IPS DF 6.9 (cell line): Measurements from ENCODE around the gene ALOX5.
"Not testable (repeated sequence)": the region's sequence is repeated elsewhere in the genome, so short reads cannot be mapped to it uniquely, and the experiment has no call there.

ENCODE experiments used
- DNase-seq: peaks from one replicate; pipeline ENCODE4 v3.0.0-alpha.2; 2013; ENCODE audit warnings: low read depth, low spot score
- H3K27ac ChIP-seq: one replicate; pipeline ENCODE4 v1.5.1; 2013; ENCODE audit warnings: low read length, control low read depth
- H3K27me3 ChIP-seq: 2 replicates; pipeline ENCODE4 v1.6.1; 2013; ENCODE audit warnings: mild to moderate bottlenecking, low read length; ENCODE audit not compliant: control insufficient read depth, insufficient read depth
- H3K36me3 ChIP-seq: 2 replicates; pipeline ENCODE4 v1.6.1; 2013; ENCODE audit warnings: low read length; ENCODE audit not compliant: control insufficient read depth, insufficient read depth
- H3K4me1 ChIP-seq: 2 replicates; pipeline ENCODE4 v1.6.1; 2013; ENCODE audit warnings: low read length; ENCODE audit not compliant: control insufficient read depth, insufficient read depth
- H3K4me3 ChIP-seq: 2 replicates; pipeline ENCODE4 v1.5.1; 2013; ENCODE audit warnings: mild to moderate bottlenecking, low read length
- H3K9me3 ChIP-seq: 2 replicates; pipeline ENCODE4 v1.6.1; 2013; ENCODE audit warnings: low read length, inconsistent platforms; ENCODE audit not compliant: control insufficient read depth, insufficient read depth
- WGBS: extraction: QIAGEN DNeasy Blood & Tissue Kit; methylation state at CpG from one replicate; pipeline ENCODE4 v1.1.7; 2013; ENCODE audit warnings: mixed read lengths, missing lambda C conversion rate; ENCODE audit not compliant: insufficient read length, insufficient coverage; 5-methylcytosine and 5-hydroxymethylcytosine counted together

ALOX5 gene

GRCh38 chr10:45373576-45374349 lies at the start of gene ALOX5:
Gene ALOX5 (plus strand): TSS chr10:45374216. CDS start chr10:45374280, 64 bp downstream.
- Histone ChIP-seq H3K27ac (no peak within 1 kb of the TSS), H3K4me1 (peaks cover 4% of the 10 kb centered on the region; the same call in 1 of the 2 replicates), H3K36me3 (no peaks in the 10 kb centered on the region), H3K4me3 (peak within 1 kb of the TSS; percentile 47; the same call in 1 of the 2 replicates), H3K9me3 (no peaks in the 10 kb centered on the region), H3K27me3 (peaks cover 13% of the 10 kb centered on the region)
- no CpG with 5 or more reads among the region's 59 CpGs for WGBS
- no peak for DNase-seq

GRCh38 chr10:45325116-45325515 lies 48.9 kb upstream of the ALOX5 start:
- no CpG with 5 or more reads among the region's 1 CpG for WGBS
- DNase-seq: no peak
- H3K4me1 ChIP-seq: no peaks in the 10 kb centered on the region
- no peaks in the 10 kb centered on the region for H3K9me3 ChIP-seq
- no peaks in the 10 kb centered on the region for H3K27me3 ChIP-seq
- no peak overlapping the region for H3K27ac ChIP-seq
- H3K4me3 ChIP-seq: no peak overlapping the region
- H3K36me3 ChIP-seq: no peaks in the 10 kb centered on the region

- not testable (repeated sequence) for DNase-seq, H3K4me1 ChIP-seq, H3K4me3 ChIP-seq, H3K27ac ChIP-seq, H3K9me3 ChIP-seq, H3K27me3 ChIP-seq, H3K36me3 ChIP-seq
- no CpG with 5 or more reads among the region's 1 CpG for WGBS
Measured at GRCh38 chr10:45326864-45327263, 47.2 kb upstream of the ALOX5 start.

- H3K4me1 ChIP-seq, DNase-seq, H3K4me3 ChIP-seq, H3K27ac ChIP-seq, H3K36me3 ChIP-seq, H3K27me3 ChIP-seq, H3K9me3 ChIP-seq: not testable (repeated sequence)
- no CpG with 5 or more reads among the region's 3 CpGs for WGBS
Measured at GRCh38 chr10:45331824-45332223, 42.2 kb upstream of the ALOX5 start.

- WGBS: no CpG with 5 or more reads among the region's 1 CpG
- no peaks in the 10 kb centered on the region for H3K9me3 ChIP-seq
- H3K27ac ChIP-seq: no peak overlapping the region
- no peaks in the 10 kb centered on the region for H3K27me3 ChIP-seq
- no peaks in the 10 kb centered on the region for H3K4me1 ChIP-seq
- H3K4me3 ChIP-seq: no peak overlapping the region
- DNase-seq: no peak
- H3K36me3 ChIP-seq: no peaks in the 10 kb centered on the region
Measured at GRCh38 chr10:45339894-45340293, 34.1 kb upstream of the ALOX5 start.

- no CpG with 5 or more reads among the region's 4 CpGs for WGBS
- not testable (repeated sequence) for DNase-seq, H3K9me3 ChIP-seq, H3K36me3 ChIP-seq, H3K4me1 ChIP-seq, H3K27ac ChIP-seq, H3K27me3 ChIP-seq, H3K4me3 ChIP-seq
Measured at GRCh38 chr10:45340420-45340819, 33.6 kb upstream of the ALOX5 start.

- not testable (repeated sequence) for H3K4me1 ChIP-seq, DNase-seq, H3K9me3 ChIP-seq, H3K27me3 ChIP-seq, H3K27ac ChIP-seq, H3K4me3 ChIP-seq, H3K36me3 ChIP-seq
- WGBS: no CpG with 5 or more reads among the region's 24 CpGs
Measured at GRCh38 chr10:45346652-45347335, 27.2 kb upstream of the ALOX5 start.

- H3K27ac ChIP-seq, H3K36me3 ChIP-seq, DNase-seq, H3K4me3 ChIP-seq, H3K27me3 ChIP-seq, H3K4me1 ChIP-seq, H3K9me3 ChIP-seq: not testable (repeated sequence)
- no CpG with 5 or more reads among the region's 20 CpGs for WGBS
Measured at GRCh38 chr10:45347464-45347863, 26.6 kb upstream of the ALOX5 start.

GRCh38 chr10:45348196-45348765 lies 25.7 kb upstream of the ALOX5 start:
- H3K36me3 ChIP-seq, H3K27me3 ChIP-seq, H3K9me3 ChIP-seq, H3K4me3 ChIP-seq, DNase-seq, H3K27ac ChIP-seq, H3K4me1 ChIP-seq: not testable (repeated sequence)
- WGBS: no CpG with 5 or more reads among the region's 31 CpGs

- Histone ChIP-seq H3K4me3 (no peak overlapping the region), H3K36me3 (no peaks in the 10 kb centered on the region), H3K27me3 (no peaks in the 10 kb centered on the region), H3K9me3 (no peaks in the 10 kb centered on the region), H3K4me1 (no peaks in the 10 kb centered on the region), H3K27ac (no peak overlapping the region)
- WGBS: no CpG with 5 or more reads among the region's 1 CpG
- DNase-seq: no peak
Measured at GRCh38 chr10:45353186-45353585, 20.8 kb upstream of the ALOX5 start.
